Sciatic nerve (tissue), 2 donors: ENCODE measurements around the gene TCIRG1. TPM values are rescaled to one million over a fixed set of nuclear protein-coding genes. Genes with fewer than 3 reads are reported as not detected.
A peak's percentile ranks its signal among the peaks of the same experiment; 100 is the strongest.
"Not testable (repeated sequence)": the region's sequence is repeated elsewhere in the genome, so short reads cannot be mapped to it uniquely, and the experiment has no call there.

ENCODE experiments used
- ATAC-seq: fragments of 200-7000 bp; cut with Tn5 transposase; one replicate; pipeline ENCODE4 v1.9.1; 2020; ENCODE audit warnings: mild to moderate bottlenecking, moderate library complexity
- DNase-seq: peaks from one replicate; pipeline ENCODE4 v3.0.0-alpha.2; 2020; ENCODE audit warnings: low spot score
- intact Hi-C: fragments of 100-400 bp; cut with DNase I; formaldehyde crosslinking; loops from one replicate; pipeline ENCODE4 v1.14.2; 2022
- total RNA-seq: library from RNA; stranded (reverse); fragmentation: NEBNext Ultra II Directional; extraction: Animal tissue kit (Norgen Biotek cat#: 25700); gene quantifications from one replicate; pipeline ENCODE4 v1.2.1, GENCODE V29; 2021
- donor health status: DM: no; HTN: no; CAD: no.
- donor health status: DM: no; HTN: no; CAD: no.

TCIRG1 gene
- total RNA-seq, result 128 TPM

GRCh38 chr11:68038718-68039525, at the start of gene TCIRG1:
Gene TCIRG1 (plus strand): TSS chr11:68039025. CDS start chr11:68041272, 2,247 bp downstream.
- intact Hi-C loops, result loop anchor here (10.0 kb wide), 1 partner anchor 86 kb away; the partner anchor contains the start of gene CHKA
- DNase-seq (peak; percentile 93), ATAC-seq (peak; percentile 92)

- intact Hi-C loops, ATAC-seq, DNase-seq: not testable (repeated sequence)
Observed at GRCh38 chr11:67990546-67991346, 48.1 kb upstream of the TCIRG1 start.

GRCh38 chr11:67991347-67992121, 47.3 kb upstream of the TCIRG1 start:
- intact Hi-C loops, DNase-seq, ATAC-seq: not testable (repeated sequence)

- DNase-seq, intact Hi-C loops, ATAC-seq: not testable (repeated sequence)
Observed at GRCh38 chr11:67993821-67994220, 45.0 kb upstream of the TCIRG1 start.

- DNase-seq, intact Hi-C loops, ATAC-seq: not testable (repeated sequence)
Observed at GRCh38 chr11:67994387-67994786, 44.4 kb upstream of the TCIRG1 start.

- DNase-seq, intact Hi-C loops, ATAC-seq: not testable (repeated sequence)
Observed at GRCh38 chr11:67995129-67995528, 43.7 kb upstream of the TCIRG1 start.

- ATAC-seq, DNase-seq, intact Hi-C loops: not testable (repeated sequence)
Observed at GRCh38 chr11:67995579-67995978, 43.2 kb upstream of the TCIRG1 start.

GRCh38 chr11:67996051-67996450, 42.8 kb upstream of the TCIRG1 start:
- DNase-seq (no peak), ATAC-seq (no peak)
- intact Hi-C loops, result no loop called here

GRCh38 chr11:67996622-67997474, 42.0 kb upstream of the TCIRG1 start:
- DNase-seq, result peak; percentile 93
- intact Hi-C loops, result no loop called here
- ATAC-seq, result peak; percentile 97

GRCh38 chr11:67997475-67997921, 41.3 kb upstream of the TCIRG1 start:
- ATAC-seq, result peak; percentile 2
- no peak for DNase-seq
- intact Hi-C loops, result no loop called here

GRCh38 chr11:67998150-67999045, 40.4 kb upstream of the TCIRG1 start:
- no peak for DNase-seq
- no peak for ATAC-seq
- intact Hi-C loops, result no loop called here

- ATAC-seq (no peak), DNase-seq (no peak)
- intact Hi-C loops, result no loop called here
Observed at GRCh38 chr11:67999201-67999629, 39.6 kb upstream of the TCIRG1 start.

GRCh38 chr11:67999704-68000103, 39.1 kb upstream of the TCIRG1 start:
- ATAC-seq (no peak), DNase-seq (no peak)
- intact Hi-C loops, result no loop called here

- intact Hi-C loops, result no loop called here
- DNase-seq, result no peak
- peak; percentile 14 for ATAC-seq
Observed at GRCh38 chr11:68002575-68002937, 36.3 kb upstream of the TCIRG1 start.

- ATAC-seq (peak; percentile 41), DNase-seq (peak; percentile 75)
- intact Hi-C loops, result no loop called here
Observed at GRCh38 chr11:68002938-68003845, 35.6 kb upstream of the TCIRG1 start.
